GM19397 (cell line): ENCODE results near the gene SNX10.

Source experiments
- ATAC-seq: cut with Tn5 transposase; IDR thresholded peaks from one replicate; pipeline ENCODE4 v1.9.1; 2021; ENCODE audit warnings: mild to moderate bottlenecking, moderate library complexity; ENCODE audit not compliant: unreplicated experiment

Gene SNX10

DNA sequence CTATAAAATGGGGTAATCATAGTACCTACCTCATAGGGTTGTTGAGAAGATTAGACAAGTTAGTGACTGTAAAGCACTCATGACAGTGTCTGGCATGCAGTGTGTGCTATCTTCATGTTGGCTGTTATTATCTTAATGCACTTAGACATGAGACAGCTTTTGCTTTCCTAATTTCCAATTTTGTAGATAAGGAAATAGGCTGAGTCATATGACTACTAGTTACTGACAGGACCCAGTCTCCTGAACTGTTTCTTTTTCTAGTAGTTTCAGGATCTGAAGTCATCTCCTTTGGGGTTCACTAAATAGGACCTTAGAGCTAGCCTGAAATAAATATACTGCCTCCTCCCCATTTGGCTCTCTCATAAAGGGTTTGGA, 74.2 kb downstream of the SNX10 start:
- ATAC-seq, result no peak

DNA sequence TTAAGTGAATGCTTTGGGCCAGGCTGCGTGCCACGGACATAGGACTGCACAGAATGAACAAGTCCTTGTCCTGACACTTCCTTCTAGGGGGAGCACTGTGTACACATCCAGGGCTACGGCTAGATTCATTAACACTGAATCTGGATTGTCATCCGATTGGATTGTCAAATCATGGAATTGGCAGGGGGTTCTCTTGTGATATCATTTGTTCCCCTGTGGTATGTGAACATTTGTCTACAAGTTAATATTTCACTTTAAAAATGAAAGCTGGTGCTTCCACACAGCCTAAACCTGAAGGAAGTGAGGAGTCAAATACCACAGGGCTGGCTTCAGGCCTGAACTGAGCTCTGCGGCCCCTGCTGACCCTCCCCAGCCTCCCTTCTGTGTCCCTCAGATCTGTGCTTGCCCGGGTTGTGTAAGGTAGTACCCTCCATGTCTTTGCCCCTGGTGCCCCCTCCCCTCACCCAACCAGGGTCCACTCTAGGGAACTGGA, 75.6 kb downstream of the SNX10 start:
- ATAC-seq, result no peak

DNA sequence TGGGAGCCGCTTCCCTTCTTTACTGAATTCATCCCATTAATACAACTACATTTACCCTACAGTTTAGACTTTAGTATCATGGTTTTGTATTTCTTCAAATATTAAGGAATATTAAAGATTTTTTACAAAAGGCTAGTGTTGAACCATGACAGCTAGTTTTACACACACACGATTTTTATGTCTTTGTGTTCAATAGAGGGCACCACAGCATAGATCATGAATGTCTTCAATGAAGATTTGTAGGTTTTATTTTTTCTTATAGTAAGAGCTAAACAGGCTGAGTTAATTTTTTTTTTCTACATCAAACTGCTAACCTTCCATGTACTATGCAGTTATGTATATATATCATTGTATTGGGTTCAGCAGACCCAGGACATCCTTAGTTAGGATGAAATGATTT, 76.9 kb downstream of the SNX10 start:
- ATAC-seq, result no peak

DNA sequence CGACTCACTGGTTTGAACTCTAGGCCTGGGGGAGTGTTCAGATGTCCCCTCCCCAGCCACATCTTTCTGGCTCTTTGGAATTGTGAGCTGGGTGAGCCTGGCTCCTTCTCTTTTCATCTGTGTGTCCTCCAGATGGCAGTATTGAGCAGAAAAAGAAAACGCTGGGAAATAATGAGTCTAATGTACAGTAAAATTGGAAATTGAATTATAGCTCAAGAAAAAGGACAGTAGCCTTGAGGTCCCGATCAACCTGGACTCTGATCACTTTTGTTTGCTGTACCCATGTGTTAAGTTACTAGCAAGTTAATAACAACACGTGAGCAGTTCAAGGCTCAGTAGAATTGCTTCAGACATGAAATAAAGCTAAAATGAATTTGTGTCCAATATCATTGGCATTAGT, 77.9 kb downstream of the SNX10 start:
- no peak for ATAC-seq

DNA sequence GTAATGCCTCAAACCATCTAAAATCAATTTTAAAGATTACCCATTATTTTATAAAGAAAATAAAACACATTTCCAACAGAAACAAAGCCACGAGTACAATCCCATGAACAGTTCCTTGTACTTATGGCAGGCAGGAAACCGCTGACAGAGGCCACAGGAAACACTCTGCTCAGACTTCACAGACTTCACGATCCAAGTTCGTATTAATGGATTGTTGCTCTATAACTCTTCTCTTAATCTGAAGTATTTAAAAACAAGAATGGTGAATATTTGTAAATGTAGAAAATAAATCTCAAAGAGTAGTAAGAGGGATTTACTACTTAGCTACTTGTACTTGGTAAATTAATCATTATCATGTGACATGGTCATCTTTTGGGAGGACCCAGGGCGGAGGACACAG, 78.3 kb downstream of the SNX10 start:
- ATAC-seq, result no peak

DNA sequence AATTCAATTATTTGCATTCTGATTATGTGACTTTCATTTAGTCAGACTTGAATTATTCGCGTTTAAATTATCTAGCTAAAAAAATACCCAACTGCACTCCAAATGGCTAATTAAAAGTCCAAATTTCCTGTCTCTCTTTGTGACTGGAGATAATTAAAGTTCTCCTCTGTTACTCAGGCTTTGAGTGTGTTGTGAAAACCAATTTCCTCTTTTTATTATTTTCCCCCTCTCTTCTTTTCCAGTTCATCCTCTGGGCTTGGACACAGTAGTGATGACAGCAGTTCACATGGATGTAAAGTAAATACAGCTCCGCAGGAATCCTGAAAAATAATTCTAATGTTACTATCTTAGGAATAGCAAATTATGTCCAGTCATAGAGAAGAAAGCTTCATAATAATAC, 80.6 kb downstream of the SNX10 start:
- ATAC-seq, result no peak

DNA sequence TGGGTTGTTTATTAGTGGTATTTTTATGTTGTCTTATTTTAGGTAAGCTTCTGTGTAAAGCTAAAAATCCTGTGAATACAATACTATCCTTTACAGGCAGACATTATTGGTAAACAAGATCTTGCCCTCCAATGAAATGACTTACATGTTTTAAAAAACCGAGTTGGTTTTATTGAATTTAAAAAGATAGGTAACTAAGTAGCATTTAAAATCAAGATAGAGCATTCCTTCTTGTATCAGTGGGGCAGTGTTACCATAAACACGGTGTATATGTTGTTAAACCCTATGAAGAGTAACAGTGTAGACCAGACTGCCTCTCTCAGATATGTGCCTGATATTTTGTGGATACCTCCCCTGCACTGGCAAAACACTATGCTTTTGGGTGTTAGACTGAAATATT, 81.0 kb downstream of the SNX10 start:
- no peak for ATAC-seq

DNA sequence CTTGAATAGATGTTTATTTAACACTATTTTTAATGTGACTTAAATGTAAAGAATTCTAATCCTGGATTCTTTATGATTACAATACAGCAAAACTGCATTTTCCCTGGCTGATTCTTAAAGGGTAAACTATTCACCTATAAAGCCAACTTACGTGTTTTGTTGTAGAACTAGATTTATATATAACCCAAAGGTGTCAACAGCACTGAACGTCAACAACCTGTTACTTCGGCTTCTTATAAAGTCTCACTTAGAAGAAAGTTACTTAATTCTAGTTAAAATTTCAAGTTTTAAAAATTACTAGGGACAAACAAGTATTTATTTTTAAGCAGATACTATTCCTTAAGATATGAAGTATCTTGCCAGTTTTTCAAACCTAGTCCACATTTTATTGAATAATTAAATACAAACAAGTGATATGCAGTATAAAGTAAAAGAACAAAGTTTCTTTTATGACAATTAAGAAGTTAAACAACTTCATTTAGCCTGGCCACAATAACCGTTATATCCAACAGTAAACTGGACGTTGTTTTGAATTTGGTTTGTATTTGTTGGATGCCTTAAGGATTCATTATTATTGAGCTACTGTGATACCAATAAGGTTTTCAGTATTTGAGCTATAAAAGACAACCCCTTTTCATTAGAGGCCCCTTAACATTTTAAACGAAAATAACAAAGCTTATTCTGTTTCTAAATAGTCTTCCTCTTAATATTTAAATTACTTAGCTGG, 83.1 kb downstream of the SNX10 start:
- no peak for ATAC-seq

DNA sequence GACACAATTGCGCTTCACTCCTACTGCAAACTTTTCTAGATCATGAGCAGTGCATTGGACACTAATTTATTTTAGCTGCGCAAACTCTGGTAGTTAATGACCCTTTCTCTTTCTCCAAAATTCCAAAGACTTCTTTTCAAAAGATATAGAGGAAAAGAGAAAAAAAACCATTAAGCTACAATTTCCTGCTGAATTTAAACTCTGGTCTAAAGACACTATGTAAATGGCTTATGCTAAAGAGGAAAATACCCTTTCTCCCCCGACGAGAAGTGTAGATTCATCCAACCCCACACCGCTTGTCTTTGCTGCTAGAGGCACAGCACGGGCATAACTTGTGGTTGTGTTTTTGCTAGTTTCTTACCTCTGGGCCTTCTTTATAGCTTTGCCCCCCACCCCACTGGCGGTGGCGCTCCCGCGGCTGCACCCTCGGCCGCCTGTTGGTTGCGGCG, 84.1 kb downstream of the SNX10 start:
- peak; percentile 29 for ATAC-seq

DNA sequence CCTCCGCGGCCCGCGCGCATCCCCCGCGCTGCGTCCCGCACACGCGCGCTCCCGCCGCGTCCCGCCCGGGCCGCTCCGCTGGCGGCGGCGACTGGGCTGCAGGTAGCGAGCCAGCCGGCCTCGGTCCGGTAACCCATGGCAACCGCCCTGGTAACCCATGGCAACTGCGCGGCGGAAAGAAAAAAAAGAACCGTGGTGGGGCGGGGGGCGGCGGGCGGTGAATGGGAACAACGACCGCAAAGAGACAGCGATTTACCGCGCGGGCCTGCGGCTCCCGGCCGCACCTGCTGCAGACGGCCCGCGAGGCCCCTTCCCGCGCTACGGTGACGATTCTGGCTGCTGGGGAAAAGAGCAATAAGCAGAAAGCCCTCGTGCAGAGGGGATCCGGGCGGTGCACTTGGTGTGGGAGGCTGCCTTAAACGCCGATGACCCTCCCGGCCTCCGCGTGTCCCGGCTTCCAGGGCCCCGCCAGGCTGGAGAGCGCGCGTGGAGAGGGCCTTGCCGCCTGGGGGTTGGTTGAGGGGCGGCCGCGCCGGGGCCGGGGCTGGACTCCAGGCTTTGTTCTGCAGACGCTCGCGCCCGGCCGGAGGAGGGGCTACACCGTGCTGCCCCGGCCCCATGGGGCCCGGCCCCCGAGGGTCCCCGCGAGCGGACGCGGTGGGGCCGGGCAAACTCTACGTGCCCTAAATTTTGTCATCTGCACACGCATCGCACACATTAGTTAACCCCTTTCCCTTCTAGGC, 84.7 kb downstream of the SNX10 start:
- ATAC-seq, result peak; percentile 39

DNA sequence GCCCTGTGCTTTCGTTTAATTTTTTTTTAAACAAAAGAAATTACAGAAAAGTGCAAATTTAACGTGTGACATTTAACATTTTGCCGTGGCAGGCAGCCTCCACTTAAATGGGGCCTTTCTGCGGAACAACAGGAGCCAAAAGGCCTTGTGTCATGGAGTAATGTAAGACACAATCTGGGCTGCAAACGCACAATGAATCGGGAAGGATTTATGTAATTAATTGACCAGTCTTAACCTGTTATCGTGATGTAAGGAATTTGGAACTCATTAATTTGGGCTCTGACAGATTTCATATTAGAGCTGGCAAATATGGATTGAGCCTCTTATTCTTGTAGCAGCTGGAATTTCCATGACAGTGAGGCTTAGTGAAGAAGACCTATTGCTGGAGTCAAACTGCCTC, 86.4 kb downstream of the SNX10 start:
- no peak for ATAC-seq

DNA sequence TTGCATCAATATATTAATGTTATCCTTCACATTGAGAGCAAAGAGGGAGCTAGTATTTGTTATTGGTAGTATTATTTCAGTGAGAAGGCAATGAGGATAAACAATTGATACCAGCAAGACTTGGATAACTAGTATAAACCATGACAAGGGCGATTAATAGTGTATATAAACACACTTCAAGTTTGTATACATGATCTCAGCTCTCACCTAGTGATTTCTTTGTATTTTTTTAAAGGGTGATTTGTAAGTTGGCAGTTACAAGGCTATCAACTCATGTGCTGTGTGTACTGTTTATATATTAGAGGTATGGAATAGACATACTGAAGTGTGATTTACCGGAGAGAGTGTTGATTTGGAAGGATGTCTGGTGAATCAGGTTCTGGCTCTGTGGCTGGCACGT, 88.0 kb downstream of the SNX10 start:
- no peak for ATAC-seq

DNA sequence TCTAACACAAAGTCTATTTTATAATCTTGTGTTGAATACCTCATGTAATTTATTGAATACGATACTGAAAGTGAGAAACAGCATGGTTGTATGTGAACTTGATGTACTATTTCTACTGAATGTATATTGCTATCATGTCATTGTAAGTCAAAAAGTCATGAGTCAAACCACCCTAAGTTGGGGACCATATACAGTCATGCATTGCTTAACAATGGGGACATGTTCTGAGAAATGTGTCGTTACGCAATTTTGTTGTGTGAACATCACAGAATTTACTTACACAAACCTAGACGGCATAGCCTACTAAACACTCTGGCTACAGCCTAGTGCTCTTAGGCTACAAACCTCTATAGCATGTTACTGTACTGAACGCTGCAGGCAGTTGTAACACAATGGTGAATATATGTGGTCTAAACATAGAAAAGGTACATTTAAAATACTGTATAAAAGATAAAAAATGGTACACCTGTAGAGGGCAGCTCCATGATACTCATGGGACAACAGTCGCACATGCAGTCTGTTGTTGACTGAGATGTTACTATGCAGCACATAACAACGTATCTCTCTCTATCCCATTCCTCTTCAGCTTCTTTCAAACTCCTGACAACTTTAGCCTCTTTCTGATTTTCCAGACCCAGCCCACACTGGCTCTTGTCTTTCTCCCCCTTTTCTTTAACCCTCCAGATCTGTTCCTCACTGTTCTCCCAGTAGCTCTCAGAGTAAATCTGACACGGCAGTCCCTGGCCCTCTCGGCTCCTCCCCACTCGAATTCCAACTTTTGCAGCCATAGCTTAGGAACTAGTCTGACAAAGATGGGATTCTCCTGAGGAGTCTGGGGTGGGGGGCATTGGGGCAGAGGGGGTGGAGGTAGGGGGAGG, 90.1 kb downstream of the SNX10 start:
- no peak for ATAC-seq

DNA sequence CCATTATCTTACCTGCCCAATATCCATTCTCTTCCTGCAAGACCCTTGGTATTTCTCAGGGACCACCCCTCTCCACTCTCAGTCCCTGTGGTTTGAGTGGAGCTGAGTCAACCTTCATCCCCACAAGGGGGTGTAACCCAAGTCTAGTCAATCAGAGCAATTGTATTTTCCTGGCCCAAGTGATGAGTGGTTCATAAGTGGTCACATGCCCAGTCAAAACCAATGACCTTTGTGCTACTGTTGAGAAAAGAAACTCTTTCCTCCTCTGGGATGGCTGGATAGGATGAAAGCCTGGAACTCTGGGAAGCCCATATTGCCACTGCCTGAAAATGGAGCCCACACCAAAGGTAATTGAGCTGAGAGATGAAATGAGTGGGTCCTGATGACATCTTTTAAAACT, 93.6 kb downstream of the SNX10 start:
- ATAC-seq, result no peak

DNA sequence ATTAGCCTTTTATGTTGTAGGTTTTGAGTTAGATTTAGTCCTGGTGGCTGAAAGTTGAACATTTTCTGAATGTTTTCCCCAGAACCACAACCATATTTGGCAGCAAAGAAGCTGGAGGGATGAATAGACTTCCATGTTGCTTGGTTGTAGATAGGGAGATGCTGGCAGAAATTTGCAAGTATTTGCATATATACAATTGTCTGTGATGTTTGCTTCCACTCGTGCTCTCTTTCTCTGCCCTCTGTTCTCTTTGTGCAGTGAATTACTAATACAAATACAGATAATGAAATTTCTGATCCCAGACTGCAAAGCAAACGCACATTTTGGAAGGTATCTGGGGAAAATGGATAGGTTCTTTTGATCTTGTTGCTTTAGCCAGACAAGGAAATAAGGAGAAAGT, 96.1 kb downstream of the SNX10 start:
- ATAC-seq, result no peak

DNA sequence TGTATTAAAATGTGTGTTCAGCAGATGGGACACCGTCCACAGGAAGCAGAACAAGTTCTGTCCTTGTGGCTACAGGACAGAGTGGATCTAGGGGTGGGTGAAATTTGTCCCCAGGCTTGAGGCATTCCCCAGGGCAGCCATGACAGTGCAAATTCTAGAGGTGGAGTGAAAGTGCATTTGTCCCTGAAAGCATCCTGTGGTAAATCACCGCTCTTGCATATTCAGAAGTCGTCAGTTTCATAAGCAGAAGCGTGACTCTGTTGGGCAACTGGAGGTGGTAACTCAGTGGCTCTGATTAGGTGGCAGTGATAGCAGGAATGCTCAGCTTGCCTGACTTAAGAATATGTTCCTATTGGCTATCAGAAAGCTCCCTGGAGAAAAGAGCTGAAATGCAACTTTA, 96.6 kb downstream of the SNX10 start:
- ATAC-seq, result no peak

DNA sequence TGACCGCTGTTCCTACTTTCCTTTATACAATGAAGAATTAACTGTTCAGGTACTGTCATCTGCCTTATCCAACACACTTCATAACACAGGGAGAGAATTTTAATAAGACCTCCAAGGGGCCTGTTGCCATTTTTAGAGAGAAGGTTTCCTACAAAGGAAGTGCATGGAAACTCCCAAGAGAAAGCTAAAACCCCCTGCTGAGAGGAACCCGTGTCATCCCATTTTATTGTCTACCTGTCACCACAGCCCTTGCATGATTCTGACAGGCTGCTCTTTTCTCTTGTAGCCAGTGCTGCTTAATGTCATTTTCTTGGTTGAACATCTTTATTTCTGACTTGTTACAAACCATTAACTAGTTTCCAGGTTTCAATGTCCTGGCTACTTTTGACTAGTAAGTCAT, 98.4 kb downstream of the SNX10 start:
- no peak for ATAC-seq

DNA sequence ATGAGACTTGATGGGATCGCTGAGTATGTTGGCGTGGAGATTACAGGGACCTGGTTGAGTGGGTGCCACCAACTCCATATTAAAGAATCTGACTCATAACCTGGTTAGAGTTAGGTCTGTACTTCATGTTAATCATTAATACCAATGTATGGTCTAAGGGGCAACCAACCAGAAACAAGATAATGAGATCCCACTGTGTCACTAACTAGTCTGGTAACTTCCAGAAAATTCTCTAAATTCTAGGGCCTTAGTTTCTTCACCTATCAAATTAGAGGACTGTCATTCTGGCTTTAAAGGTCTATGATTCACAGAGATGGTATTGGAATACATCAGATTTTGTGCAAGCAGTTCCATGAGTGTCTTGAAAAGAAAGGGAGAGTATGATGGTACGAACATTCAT, 102.2 kb downstream of the SNX10 start:
- ATAC-seq, result no peak

DNA sequence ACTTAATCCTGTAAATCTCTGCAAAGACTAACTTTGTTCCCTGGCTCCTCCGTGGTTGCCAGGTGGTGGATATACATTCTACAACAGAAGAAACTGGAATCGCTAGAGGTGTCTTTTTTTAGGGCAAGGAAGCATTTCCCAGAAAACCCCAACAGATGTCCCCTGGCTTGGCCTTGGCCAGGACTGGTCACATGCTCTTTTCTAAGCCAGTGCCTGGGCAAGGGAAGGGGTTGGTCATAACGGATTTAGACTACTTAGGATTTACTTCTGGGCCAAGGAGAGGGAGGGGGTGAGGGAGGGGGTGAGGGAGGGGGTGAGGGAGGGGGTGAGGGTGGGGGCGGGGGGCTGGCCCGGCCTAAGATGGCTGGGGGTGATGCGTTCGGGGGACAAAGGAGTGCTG, 105.7 kb downstream of the SNX10 start:
- ATAC-seq, result no peak

DNA sequence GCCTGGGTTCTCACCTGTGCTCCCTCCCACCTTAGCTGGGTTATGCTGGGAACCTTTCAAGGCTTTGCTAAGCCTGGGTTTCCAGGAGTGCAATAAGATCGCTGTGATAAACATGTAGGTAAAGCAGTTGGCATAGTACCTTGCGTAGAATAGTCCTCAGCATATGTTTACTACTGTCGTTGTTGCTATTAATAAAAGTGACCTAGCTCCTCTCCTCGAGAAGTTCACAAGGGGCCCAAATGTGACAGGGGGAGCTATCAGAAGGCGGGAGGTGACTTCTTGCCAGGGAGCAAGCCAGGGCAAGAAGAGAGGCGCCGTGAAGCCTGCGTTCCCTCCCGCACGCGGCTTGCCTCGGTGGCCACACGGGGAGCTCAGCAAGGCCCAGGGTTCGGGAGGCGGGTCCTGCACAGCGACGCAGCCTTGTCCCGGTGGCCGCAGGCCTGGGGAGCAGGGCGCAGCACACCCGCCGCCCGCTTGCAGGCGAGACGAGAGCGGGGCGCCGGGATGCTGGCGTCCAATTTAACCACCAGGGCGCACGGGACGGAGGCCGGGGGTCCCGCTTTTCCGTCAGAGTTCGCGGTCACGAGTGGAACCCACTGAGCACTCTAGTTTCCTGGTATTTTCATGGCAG, 106.2 kb downstream of the SNX10 start:
- peak; percentile 22 for ATAC-seq

DNA sequence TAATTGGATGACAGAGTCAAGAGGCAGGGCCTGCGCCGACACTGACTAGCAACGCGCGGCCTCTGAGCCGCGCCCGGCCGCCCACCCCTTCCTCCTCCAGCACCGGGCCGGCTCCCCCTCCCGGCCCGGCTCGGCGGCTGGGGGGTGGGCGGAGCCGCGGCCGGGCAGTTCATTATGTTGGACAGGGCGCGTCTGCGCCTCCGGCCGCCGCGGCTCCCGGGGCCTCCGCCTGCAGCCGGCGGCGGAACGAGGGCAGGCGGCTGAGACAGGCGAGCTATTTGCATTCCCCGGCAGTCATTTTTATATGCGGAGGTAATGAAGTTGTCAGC, 106.7 kb downstream of the SNX10 start:
- ATAC-seq, result peak; percentile 49
